ENCODE results near the gene PRMT5.

The PRMT5 gene

DNA sequence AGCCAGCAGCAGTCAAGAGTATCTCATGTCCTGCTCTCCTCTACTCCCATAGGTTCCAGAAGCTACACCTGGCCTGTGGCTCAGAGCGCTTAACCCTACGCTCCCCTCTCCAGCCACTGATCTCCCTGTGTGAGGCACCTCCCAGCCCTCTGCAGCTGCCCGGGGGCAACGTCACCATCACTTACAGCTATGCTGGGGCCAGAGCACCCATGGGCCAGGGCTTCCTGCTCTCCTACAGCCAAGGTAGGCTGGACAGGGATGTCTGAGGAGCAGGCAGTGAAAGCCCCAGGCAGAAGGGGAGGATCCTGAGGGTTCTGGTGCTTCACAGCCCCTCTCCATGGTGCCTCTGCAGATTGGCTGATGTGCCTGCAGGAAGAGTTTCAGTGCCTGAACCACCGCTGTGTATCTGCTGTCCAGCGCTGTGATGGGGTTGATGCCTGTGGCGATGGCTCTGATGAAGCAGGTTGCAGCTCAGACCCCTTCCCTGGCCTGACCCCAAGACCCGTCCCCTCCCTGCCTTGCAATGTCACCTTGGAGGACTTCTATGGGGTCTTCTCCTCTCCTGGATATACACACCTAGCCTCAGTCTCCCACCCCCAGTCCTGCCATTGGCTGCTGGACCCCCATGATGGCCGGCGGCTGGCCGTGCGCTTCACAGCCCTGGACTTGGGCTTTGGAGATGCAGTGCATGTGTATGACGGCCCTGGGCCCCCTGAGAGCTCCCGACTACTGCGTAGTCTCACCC is 54.0 kb downstream of the PRMT5 start:
- no peak for DNase-seq (ENCODE audit: low read depth)

DNA sequence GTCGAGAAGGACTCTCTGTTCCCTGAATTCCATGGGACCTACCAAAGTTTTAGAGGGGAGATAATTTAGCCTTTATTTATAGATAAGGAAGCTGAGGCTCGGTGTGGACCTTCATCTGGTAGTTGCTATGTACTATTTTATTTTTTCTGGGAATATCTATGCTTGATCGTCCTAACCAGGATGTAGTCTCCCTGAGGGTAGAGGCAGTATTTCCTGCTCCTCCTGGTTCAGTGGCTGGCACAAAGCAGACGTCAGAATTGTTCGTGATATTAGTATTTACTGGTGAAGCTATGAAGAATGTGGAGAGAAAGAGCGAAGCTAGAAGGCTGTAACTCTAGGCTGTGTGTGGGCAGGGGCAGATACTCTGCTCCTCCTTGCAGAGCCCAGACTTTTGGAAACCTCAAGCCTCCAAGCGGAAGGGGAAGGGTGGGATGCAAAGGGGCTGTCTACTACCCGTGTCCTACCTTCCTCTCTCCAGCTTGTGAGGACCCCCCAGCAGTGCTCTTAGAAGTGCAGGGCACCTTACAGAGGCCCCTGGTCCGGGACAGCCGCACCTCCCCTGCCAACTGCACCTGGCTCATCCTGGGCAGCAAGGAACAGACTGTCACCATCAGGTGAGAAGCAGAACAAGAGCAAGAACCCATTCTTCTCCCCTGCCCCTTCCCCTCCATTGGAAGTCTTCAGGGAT is 56.2 kb downstream of the PRMT5 start:
- DNase-seq (ENCODE audit: low read depth), result no peak

DNA sequence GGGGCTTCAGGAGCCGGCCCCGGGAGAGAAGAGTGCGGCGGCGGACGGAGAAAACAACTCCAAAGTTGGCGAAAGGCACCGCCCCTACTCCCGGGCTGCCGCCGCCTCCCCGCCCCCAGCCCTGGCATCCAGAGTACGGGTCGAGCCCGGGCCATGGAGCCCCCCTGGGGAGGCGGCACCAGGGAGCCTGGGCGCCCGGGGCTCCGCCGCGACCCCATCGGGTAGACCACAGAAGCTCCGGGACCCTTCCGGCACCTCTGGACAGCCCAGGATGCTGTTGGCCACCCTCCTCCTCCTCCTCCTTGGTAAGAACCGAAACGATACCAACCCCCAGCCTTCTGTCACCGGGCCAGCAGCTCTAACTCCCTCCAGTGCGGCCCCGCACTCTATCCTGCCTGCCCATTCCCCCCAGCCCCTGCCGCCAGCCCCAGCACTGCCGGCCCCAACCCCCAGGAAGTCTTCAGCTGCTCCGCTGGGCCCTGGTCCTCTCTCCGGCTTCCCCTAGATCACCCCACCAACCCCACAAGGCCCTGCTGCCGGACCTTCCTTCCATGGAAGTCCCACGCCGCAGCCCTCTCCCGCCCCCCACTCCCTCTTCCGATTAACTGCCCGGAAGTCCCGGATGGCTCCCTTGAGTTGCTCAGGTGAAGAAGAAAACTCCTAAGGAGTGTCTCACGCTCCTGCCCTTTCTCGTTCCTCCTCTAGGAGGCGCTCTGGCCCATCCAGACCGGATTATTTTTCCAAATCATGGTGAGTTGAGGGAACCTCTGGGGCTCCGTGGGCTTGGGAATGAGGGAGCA is 56.9 kb downstream of the PRMT5 start:
- DNase-seq (ENCODE audit: low read depth), result peak; percentile 45

DNA sequence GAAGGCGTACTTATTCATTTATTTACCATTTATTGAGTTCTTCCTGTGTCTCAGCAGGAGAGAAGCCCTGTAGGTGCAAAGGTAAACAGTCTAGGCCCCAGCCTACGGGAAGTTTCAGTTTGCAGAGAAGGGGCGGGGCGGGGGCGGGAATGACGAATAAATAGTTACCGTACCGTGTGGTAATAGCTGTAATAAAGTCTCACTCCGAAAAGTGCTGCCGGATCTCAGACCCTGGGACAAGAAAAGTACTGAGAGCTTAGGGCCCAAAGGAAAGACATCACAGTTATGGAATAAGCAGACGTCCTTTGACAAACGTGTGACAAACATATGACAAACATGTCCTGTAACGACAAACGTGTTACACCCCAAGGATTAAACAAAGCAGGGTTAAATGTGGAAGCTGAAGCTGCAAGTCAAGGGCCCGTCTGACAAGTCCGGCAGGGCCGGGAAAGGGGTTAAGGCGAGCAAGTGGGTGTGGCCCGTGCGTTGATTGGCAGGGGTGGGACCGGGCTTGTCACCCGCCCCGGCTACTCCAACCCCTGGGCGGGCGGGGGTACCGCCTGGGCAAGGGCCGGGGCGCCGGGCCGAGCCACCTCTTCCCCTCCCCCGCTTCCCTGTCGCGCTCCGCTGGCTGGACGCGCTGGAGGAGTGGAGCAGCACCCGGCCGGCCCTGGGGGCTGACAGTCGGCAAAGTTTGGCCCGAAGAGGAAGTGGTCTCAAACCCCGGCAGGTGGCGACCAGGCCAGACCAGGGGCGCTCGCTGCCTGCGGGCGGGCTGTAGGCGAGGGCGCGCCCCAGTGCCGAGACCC is 57.7 kb downstream of the PRMT5 start, which contains the start of gene LRP10:
Gene LRP10 (plus strand): TSS at position 517 of the 809 bp plus-strand sequence. CDS start 564 bp downstream, outside the sequence.
- DNase-seq (ENCODE audit: low read depth), result peak; percentile 61

DNA sequence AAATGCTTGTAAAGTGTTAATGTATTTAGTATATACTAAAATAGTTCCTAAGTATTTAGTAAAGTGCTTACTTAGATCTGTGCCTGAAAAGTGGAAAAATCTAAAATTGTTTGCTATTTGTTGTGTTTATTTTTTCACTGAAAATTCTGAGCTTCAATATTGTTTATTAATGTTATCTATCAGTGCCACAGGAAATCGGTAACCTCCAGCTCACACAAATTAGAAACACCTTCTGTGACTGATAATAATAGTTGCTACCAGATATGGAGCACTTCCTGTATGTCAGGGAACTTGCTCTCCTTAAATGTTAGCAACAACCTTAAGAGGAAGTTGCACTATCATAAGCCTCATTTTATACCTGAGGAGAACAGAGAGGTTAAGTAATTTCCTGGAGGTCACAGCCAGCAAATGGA is 58.4 kb downstream of the PRMT5 start:
- DNase-seq (ENCODE audit: low read depth), result no peak

All from stimulated activated CD8-positive, alpha-beta memory T cell treated with anti-CD3 and anti-CD28 coated beads, Interleukin-12 subunit alpha, Interleukin-12 subunit beta, amount 100 ng/mL, for 4 hours (primary cell).